PFSK-1 (cell line): ENCODE results near the gene DLGAP4.

ENCODE experiments used
- FOXP2 ChIP-seq: optimal IDR thresholded peaks from 2 replicates; pipeline ENCODE3; 2011; ENCODE audit warnings: borderline replicate concordance, control low read depth, inconsistent platforms; ENCODE audit not compliant: insufficient read depth; ENCODE audit errors: extremely low read length, extremely low read depth
- POLR2AphosphoS5 ChIP-seq: IDR thresholded peaks from 2 replicates; pipeline ENCODE4 v1.6.1; 2012; ENCODE audit warnings: low read depth, mild to moderate bottlenecking, control low read depth, low read length, moderate library complexity
- REST ChIP-seq, 2 experiments: IDR thresholded peaks; 2 replicates each; pipeline versions ENCODE4 v1.6.1 to v1.8.0; 2011 to 2012; ENCODE audit warnings: low read depth in 2 of 2, low read length in 2 of 2, control low read depth in 1 of 2, inconsistent platforms in 1 of 2, mild to moderate bottlenecking in 1 of 2, moderate library complexity in 1 of 2; ENCODE audit not compliant: insufficient read depth in 1 of 2
- SIN3A ChIP-seq: IDR thresholded peaks from 2 replicates; pipeline ENCODE4 v1.6.1; 2012; ENCODE audit warnings: mild to moderate bottlenecking, low read length, moderate library complexity, borderline replicate concordance; ENCODE audit not compliant: insufficient read depth
- TAF1 ChIP-seq: IDR thresholded peaks from 2 replicates; pipeline ENCODE4 v1.6.1; 2012; ENCODE audit warnings: low read length, control low read depth, borderline replicate concordance; ENCODE audit not compliant: insufficient read depth

DLGAP4 gene

GRCh38 chr20:36454698-36455427 lies 148.7 kb downstream of the DLGAP4 start:
- TF ChIP-seq POLR2AphosphoS5 (no peak), TAF1 (no peak), FOXP2 (no peak), SIN3A (no peak), REST (IDR thresholded peaks at IDR 0.05; ENCODE audit: insufficient read depth in 1 of 2, low read depth in 2 of 2, low read length in 2 of 2) (no peak)

GRCh38 chr20:36455972-36456625 lies 150.0 kb downstream of the DLGAP4 start:
- no peak for TF ChIP-seq POLR2AphosphoS5

GRCh38 chr20:36460648-36461599 lies 154.8 kb downstream of the DLGAP4 start:
- TF ChIP-seq POLR2AphosphoS5 (0 out of 2 replicates have a peak, but pooled peaks have one; percentile 25), FOXP2 (peak; percentile 58), SIN3A (0 out of 2 replicates have a peak, but pooled peaks have one; percentile 31), TAF1 (no peak)

- no peak for TF ChIP-seq SIN3A
These were observed 155.7 kb downstream of the DLGAP4 start for GRCh38 chr20:36461600-36462439.

- TF ChIP-seq FOXP2 (no peak), SIN3A (peak; percentile 12; the same call in 1 of the 2 replicates), POLR2AphosphoS5 (no peak), REST (IDR thresholded peaks at IDR 0.05; ENCODE audit: insufficient read depth in 1 of 2, low read depth in 2 of 2, low read length in 2 of 2) (no peak), TAF1 (no peak)
These were observed 156.5 kb downstream of the DLGAP4 start for GRCh38 chr20:36462440-36463211.
